D721Med (cell line): ENCODE results near the gene WDR27.
"Not testable (repeated sequence)": the region's sequence is repeated elsewhere in the genome, so short reads cannot be mapped to it uniquely, and the experiment has no call there.

Experiments used
- DNase-seq: peaks from one replicate; pipeline ENCODE4 v3.0.0; 2011; ENCODE audit warnings: low spot score; ENCODE audit not compliant: insufficient read length
- FAIRE-seq: peaks from 2 replicates; lab custom pipeline; 2011; peaks lifted over from hg19 to GRCh38; lab: Jason Lieb, UNC
- CTCF ChIP-seq: IDR thresholded peaks from 2 replicates; pipeline ENCODE4 v1.5.1; 2012; ENCODE audit warnings: mild to moderate bottlenecking, control low read depth; ENCODE audit not compliant: insufficient read depth; ENCODE audit errors: missing control alignments

WDR27 gene

DNA sequence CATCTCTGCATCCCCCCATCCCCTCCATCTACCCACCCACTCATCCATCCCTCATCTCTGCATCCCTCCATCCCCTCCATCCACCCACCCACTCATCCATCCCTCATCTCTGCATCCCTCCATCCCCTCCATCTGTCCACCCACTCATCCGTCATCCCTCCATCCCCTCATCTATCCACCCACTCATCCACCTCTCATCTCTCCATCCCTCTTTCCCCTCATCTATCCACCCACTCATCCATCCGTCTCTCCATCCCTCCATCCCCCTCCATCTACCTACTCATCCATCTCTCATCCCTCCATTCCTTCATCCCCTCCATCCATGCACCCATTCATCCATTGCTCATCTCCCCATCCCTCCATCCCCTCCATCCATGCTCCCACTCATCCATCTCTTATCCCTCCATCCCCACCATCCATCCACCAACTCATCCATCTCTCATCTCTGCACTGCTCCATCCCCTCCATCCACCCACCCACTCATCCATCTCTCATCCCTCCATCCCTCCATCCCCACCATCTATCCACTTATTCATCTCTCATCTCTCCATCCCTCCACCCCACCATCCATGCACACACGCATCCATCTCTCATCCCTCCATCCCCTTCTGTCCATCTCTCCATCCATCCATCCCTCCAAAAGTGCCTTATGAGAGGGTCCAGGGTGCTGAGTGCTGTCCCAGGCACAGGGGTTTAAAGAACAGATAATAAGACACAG is 51.4 kb downstream of the WDR27 start:
- no peak for FAIRE-seq
- TF ChIP-seq CTCF = no peak
- DNase-seq = no peak

GRCh38 chr6:169648617-169649016 is 53.2 kb downstream of the WDR27 start:
- DNase-seq = no peak
- no peak for FAIRE-seq
- TF ChIP-seq CTCF = no peak

DNA sequence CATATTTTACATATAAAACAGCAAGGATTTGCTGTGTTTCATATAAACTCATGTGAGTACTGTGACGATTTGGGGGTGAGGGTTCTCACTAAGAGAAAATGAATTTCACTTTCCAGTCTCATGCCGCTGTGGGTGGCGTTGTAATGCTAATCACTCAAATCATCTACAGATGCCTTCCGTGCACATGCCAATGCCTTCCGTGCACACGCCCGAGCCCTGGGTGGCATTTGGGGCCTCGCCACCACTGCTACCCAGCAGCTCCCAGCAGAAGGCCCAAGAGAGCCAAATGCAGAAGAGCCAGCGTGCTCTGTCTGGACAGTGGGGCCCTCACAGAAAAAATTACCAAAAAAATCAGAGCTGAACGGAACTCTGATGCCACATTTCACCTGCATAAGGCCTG is 53.7 kb downstream of the WDR27 start:
- no peak for TF ChIP-seq CTCF
- FAIRE-seq (no peak), DNase-seq (no peak)

DNA sequence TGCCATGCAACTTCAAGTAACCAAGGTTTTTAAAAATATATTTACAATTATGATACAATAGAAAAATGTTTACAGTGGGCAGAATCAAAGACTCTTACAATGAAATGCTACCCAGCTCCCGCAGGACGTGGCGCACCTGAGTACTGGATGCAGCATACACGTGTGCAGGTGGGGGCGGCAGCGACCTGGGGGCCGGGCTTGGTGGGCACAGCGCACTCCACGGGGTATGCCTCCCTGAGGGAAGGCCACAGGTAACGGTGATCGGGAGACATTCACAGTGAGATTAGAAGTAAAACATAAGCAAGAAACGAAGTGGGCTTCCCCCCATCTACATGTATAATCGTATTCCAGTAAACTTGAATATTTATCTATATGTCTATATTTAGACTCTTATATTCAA is 54.2 kb downstream of the WDR27 start:
- no peak for TF ChIP-seq CTCF
- FAIRE-seq = no peak
- DNase-seq = no peak

DNA sequence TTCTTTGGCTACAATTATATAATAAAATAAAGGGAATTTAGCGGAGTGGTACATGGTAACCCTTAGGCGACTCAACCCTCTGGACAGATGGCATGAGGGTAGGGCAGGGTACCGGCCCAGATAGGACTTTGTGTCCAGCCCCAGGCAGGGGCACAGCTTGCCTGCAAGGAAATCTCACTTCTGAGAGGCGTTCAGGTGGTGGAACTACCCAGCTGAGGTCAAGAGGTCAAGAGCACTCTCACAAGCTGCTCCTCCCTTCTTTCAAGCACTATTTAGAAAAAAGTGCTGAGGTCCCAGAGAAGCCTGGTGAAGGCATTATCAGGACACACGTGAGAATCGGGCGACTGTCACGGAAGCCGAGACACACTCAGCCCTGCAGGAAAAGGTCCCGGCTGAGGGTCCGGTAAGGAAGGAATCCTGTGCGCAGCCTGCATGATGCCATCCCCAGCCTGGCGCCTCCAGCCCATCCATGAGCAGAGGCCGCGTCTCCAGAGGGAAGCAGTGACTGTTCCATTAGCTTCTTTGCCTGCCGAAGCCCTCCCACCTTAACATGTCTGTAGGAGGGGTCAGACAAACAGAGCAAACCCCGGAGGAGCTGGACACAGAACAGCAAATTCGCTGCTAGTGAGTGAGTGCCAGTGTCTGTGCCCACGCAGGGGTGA is 54.8 kb downstream of the WDR27 start:
- no peak for FAIRE-seq
- TF ChIP-seq CTCF = no peak
- no peak for DNase-seq

- DNase-seq, FAIRE-seq: not testable (repeated sequence)
Observed at GRCh38 chr6:169645459-169645858, 56.4 kb downstream of the WDR27 start.

GRCh38 chr6:169643521-169643920 is 58.3 kb downstream of the WDR27 start:
- no peak for DNase-seq
- TF ChIP-seq CTCF = no peak
- no peak for FAIRE-seq
